RPMI8226 (cell line): ENCODE results near the gene PDE6B.

Source experiments
- DNase-seq: peaks from one replicate; pipeline ENCODE4 v3.0.0-alpha.2; 2015

PDE6B gene

DNA sequence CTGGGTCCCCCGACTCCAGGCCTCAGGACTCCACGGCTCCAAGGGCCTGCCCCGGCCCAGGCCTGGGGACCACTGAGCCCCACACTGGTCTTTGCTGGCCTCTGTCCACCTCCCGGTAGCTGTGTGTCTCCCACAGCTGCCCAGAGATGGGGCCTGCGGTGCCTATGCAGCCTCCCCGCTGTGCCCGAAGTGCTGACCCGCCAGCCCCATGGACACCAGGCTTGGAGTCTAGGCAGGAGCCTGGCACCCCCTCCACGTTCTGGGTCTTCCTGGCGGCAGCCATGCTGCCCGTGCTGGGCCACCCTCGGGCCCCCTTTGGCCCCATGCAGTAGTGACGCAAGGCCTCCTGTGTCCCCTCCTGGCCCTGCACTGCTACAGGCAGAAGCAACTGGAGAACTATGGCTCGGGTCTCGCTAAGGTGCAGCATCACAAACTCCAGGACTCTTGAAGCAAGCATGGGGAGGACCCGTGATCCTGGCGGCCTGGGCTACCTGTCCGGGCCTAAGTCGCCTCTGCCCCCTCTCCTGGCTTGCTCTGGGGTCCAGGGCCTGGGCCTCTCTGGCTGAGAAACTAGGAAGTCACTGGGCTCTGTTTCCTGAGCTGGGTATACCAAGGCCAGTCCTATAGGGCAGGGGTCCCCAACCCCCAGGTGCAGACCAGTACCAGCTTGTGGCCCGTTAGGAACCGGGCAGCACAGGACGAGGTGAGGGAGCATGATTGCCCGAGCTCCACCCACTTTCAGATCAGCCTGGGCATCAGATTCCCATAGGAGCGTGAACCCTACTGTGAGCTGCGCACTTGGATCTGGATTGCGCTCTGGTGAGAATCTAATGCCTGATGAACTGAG lies 49.9 kb downstream of the PDE6B start:
- peak; percentile 11 for DNase-seq

DNA sequence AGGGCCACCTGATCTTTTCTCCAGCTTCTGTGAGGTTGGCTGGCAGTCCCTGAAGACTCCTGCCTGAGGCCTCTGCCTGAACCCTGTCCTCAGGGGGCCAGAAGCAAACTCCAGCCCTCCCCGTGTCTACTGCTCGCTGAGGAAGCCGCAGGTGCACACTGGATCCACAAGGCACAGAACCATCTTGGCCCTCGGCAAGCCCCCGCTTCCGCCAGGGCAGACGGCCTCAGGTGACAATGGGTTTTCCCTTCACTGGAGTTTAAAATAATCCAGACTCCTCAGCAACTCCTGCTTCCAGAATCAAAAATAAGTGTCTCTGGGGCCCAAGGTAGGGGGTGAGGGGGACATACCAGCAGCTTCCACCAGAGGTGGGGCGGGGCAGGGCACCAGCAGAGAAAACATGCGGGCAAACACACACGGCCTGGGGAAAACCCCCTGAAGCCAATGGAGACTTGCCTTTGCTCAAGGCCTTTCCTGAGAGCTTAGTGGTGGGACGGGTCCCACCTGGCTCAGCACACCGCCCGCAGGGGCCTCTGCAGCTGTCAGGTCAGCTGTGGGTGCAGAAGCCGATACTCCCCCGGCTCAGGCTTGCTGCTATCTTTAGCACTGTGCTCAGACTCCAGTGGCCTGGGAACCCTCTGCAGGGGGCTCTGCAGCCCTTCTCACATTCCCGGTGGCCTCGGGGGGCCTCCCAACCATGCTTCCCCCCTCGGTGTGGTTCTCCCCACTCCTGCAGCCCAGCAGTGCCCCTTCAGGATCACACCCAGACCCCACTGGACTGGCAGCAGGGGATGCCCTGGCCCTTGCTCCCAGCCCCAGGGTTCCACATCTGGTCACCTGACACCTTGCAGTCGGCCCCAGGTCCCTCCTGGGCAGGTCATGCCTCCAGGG lies 50.9 kb downstream of the PDE6B start:
- DNase-seq, result no peak

DNA sequence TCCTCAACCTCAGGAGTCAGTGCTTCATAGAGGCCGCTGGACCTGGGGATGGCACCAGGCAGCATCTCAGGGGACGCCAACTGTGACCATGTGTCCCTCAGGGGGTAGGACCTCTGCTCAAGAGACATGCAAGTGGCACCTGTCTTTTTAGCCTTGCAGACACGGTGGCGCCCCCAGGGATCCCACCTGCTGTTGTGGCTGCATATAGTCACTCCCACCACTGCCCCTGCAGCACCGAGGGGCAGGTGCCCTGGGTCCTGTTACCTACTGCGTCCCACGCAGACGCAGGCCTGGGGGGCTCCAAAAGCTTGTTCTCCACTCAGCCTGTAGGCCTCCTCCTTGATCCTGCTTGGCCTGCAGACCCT lies 51.5 kb downstream of the PDE6B start:
- no peak for DNase-seq

DNA sequence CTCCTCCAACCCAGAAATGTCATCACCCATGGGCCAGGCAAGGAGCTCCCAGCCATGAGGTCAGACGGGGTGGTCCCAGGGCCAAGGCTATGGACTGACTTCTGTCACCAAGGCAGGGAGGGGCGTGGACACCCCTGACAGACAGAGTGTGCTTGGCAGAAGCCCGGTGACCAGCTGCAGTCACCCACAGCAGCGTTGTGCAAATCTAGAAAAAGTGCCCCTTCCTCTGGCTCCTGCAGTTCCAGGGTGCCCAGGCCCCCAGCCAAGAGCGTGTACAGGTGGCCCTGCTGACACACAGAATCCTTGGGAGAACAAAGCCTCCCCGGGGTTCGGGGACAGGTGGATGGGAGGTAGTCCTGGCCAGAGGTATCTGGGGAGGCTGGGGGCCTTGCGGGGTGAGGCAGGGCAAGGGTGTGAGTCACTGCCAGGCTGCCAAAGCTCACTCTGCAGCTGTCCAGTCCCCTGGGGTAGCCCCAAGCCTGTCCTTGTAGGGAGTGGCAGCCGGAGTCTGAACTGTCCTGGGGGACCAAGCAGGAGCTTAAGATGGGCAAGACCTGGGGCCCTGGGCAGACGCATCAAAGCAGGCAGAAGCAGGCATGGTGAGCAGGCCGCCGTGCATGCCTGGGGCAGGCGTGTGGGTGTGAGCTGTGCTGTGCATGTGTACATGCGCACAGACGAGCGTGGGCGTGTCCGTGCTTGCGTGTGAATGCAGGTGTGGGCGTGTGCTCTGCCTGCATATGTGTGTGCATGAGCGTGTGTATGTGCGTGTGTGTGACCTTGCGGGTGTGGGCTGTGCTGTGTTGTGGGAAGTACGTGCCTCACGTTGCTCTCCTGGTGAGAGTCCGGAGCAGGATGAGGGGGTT lies 52.3 kb downstream of the PDE6B start:
- peak; percentile 25 for DNase-seq

DNA sequence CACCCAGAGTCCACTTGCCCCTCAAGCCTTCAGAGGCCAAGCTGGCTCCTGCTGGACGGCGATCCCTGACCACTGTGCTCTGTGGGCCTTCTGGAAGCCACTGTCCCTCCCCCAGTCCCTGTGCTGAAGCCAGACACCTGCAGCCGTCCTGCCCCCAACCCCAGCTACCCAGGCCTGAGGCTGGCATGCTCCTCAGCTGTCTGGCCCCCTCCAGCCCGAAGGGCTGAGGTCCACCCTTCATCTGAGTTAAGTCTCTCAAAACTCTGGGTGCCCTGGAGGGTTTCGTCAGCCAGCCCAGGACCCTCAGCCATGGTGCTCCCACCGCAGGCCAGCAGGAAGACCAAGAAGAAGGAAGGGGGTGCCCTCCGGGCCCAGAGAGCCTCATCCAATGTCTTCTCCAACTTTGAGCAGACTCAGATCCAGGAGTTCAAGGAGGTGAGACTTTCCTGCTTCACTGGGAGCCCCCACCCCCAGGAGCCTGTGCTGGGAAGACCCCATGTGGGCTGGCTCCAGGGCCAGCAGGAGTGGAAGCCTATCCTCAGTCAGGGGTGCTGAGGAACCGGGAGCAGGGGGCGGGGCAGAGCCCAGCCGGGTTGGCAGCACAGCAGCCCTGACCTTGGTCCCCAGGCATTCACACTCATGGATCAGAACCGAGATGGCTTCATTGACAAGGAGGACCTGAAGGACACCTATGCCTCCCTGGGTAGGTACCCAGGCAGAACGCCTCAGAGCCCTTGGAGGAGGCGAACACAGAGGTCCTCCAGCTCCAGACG lies 53.1 kb downstream of the PDE6B start:
- DNase-seq, result no peak

DNA sequence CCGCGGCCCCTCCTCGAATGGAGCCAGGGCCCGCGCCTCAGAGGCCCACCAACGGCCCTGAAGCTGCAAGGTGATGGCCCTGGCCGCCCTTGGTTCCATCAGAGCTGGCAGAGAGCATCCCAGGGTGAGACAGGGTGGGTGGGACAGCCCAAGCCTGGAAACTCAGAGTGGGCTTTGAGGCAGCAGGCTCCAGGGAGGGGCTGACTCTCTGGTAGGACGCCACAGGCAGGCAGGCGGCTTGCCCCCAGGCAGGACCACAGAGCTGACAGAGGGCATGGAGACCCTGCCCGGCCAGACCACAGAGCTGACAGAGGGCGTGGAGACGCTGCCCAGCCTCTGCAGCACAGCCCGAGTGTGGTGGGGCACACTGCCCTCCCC lies 53.7 kb downstream of the PDE6B start:
- DNase-seq, result no peak

DNA sequence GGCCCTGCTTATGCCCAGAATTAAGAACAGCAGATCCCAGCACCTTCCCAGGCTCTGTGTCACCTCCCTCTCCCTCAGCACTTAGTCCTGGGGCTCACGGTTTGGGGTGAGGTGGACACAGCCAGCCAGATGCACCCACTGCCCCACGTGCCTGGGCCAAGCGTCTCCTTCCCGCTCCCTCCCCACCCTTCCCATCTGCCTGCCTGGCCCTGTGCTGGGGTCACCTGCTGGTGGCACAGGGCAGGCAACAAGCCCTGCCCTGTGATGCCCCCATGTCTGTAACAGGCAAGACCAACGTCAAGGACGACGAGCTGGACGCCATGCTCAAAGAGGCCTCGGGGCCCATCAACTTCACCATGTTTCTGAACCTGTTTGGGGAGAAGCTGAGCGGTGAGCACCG lies 54.3 kb downstream of the PDE6B start:
- DNase-seq, result no peak

DNA sequence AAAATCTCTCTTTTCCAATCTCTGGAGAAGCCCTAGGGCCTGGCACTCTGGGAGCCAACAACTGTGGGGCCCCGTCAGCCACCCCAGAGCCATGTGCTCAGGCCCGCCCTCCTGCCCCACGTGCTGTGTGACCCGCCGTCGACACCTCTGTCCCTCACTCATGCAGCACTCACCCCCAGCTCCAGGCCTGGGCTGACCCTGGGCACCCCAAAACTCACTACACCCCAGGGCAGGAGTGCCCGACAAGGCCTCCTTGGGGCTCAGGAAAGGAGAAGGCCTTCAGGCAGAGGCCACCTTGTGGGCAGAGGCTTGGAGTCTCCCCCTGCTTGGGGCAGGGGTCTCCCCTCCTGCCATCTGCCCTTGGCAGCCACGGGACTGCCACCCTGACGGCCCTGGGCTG lies 54.7 kb downstream of the PDE6B start:
- DNase-seq, result no peak

DNA sequence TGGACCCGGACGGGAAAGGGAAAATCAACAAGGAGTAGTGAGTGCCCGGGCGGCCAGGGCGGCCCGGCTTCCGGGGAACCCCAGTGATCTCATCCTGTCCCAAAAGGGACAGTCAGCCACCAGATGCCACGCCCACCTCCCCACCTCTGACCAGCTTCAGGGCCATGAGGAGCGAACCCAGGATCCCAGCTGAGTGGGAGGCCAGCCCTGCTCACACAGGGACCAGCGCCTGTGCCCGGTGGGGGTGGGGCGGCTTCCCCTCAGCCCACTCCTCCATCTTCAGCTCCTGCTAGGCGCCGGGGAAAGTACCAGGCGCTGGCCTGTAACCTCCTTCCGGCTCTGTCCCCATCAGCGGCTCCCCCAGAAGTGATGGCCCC lies 55.2 kb downstream of the PDE6B start:
- no peak for DNase-seq

DNA sequence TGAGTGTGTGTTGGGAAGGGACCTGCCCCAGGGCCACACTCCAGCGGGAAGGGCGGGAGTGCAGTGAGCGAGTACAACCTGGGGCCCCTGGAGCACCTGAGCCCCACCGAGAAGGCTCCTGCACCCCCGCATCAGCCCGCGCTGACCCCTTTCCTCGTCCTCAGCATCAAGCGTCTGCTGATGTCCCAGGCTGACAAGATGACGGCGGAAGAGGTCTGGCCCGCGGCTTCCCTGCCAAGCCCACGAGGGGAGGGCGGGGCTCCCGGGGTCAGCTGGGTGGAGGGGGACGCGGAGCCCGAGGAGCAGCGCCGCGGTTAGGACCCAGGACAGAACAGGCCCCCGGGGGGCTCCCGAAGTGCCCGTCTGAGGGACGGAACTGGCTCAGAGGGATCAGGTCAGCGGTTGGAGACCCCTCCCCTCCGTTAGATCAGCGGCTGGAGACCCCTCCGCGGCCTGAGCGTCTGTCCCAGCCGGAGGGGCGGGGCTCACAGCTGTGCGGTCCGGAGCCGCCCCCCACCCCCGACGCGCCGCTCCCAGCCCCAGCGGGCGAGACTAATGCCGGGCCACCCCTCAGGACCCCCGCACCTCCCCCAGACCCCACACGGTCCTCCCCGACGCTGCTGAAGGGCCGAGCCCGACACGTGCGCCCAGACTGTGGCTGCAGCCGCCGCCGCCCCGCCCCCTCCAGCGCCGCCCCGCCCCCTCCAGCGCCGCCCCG lies 55.7 kb downstream of the PDE6B start:
- no peak for DNase-seq

DNA sequence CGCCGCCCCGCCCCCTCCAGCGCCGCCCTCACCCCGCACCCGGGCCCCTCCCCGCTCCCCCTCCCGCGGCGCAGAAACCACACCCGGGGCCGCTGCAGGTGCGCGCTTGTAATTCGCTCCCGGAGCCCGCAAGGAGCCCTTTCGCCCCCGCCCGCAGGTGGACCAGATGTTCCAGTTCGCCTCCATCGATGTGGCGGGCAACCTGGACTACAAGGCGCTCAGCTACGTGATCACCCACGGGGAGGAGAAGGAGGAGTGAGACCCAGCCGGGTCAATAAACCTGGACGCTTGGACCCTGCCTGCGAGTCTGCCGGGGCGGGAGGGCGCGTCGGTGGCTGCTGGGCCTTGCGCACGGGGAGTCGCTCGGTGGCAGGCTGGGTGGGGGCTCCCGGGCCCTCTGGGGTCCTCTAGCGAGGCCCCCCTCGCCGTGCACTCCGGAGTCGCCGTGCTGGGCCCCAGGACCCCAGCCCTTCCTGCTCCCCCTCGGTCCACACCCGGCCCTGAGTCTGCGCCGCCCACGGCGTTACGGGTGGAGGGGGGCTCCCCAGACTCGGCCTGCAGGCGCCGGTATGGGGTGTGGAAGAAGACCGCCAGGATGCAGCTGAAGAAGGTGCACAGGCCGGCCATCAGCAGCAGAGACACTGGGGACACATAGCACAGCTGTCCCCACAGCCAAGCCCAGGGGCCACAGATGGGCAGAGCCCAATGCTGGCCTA lies 56.5 kb downstream of the PDE6B start:
- no peak for DNase-seq

DNA sequence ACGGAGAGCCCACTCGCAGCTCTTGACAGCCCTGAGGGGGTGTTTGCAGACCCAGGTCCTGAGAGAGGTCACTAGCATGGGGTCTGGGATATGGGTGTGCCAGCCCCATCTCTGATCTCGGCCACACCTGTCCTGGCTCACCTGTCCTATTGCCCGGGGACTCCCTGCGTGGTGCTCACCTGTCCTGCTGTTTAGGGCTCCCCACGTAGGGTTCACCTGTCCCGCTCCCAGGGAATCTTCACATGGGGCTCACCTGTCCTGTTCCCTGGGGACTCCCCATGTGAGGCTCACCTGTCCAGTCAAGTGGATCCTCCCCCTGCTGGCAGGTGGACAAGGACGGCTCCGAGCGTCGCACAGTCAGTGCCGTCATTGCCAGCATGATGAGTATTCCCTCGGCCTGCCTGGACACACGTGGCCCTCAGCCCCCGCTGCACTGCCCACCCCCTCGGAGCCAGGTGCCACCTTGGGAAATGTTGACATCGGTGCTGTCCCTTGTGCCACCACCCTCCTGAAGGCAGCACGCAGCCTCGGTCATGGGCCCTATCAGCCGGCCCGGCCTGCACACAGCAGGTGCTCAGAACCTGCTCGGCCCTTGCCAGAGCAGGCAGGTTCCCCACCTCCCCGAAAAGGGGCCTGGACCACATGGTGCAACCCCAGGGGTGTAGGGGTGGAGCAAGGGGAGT lies 57.3 kb downstream of the PDE6B start:
- DNase-seq, result no peak

DNA sequence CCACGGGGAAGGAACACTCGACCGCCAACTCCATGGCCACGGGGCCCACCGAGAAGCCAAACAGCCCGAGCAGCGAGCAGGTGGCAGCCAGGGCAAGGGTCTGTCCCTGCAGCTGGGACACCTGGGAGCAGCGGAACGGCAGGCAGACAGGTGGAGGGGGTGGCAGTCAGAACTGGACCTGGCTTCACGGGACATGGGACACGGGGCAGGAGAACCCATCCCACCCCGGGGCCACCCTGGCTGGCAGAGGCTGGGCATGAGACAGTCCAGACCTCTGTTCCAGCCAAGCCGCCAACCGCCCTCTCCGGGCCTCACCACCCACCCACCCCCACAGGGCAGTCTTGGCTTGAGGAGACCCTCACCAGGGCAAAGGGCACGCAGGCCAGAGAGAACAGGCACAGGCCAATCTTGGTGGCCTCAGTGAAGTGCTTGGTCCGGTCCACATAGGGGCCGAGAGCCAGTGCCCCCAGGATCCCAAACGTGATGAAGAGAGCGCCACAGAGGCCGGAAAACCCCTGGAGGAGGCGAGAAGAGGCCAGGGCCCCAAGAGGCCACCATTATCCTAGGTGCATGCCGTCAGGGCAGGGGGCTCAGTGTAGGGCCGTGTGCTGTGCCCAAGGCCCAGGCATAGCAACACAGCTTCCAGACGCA lies 58.0 kb downstream of the PDE6B start:
- no peak for DNase-seq

DNA sequence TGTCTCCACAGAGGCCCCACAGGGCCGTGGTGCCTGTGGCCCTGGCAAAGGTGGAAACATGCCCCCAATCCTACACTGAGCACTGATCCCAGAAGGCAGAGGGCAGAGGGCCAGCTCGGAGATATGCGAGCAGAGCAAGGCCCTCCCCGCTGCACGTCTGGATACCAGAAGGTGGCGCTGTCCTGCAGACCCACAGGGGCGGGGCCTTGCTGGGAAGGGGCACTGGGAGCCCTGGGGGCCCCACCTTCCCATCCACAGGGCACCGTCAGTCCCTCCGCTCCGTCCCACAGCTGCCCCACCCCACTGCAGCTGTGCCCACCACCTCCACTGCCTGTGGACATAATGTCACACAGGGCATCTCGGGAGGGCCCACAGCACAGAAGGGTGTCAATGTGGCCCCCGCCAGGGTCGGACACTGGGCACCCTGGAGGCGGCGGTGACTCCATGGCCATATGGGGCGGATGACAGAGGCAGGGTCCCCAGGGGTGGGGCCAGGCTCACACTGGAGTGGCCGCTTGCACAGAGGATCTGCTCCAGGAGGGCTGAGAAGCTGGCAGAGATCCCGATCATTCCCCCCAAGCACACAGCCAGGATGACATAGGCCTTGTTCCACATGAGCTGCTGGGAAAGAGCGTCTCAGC lies 58.7 kb downstream of the PDE6B start:
- DNase-seq, result peak; percentile 55

DNA sequence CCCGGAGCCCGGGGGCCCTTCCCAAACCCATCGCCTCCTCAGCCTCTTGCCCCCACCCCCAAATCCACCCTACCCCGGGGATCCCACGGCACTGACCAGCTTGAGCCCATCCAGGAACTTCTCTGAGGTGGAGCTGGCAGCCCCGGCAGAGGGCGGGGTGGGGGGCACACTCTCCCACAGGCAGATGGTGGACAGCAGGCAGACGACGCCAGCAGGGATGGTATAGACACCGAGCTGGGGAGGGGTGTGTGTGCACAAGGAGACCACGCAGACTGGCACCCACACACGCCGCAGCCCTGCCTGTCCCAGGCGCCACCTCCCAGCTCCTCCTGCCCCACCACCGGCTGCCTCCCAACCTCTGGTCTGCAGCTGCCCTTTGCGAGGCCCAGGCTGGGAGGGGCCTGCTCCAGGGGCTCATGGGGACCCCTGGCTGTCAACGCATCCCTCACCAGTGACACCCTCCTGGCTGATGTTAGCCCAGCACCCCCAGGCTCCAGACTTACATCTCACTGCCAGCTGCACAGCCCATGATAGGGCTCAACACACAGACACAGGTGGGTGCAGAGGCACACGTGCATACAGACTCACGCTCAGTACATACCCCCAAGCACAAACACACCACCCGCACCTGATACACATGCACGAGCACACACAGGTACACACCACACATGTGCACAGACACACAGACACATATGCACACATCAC lies 59.4 kb downstream of the PDE6B start:
- DNase-seq, result no peak

DNA sequence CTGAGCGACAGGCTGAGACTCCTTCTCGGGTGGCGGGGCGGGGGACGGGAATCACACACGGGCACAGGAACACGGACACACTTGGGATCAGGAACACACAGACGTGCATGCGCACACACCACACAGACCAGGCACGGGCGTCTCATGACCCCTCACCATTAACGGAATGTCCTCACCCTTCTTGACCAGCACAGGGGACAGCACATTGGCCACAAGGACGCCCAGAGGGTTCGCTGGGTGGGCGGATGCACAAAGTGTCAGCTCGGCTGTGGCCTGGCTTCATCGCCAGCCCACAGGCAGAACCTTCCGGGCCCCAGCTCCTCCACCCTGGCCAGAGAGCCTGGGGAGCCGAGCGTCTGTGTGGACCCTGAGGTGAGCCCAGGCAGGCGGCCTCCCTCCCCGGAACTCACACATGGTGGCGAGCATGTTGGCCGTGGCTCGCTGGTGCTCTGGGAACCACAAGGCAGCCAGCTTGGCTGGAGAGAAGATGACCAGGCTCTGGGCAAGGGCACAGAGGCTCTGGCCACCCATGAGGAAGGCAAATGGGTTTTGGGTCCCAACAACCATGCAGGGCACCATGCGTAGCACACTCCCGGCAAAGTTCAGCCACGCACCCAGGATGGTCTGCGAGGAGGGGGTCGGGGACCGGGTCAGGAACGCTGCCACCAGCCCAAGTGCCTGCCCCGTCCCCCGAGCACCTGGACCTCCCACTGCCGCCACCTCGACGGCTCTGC lies 60.5 kb downstream of the PDE6B start:
- no peak for DNase-seq

DNA sequence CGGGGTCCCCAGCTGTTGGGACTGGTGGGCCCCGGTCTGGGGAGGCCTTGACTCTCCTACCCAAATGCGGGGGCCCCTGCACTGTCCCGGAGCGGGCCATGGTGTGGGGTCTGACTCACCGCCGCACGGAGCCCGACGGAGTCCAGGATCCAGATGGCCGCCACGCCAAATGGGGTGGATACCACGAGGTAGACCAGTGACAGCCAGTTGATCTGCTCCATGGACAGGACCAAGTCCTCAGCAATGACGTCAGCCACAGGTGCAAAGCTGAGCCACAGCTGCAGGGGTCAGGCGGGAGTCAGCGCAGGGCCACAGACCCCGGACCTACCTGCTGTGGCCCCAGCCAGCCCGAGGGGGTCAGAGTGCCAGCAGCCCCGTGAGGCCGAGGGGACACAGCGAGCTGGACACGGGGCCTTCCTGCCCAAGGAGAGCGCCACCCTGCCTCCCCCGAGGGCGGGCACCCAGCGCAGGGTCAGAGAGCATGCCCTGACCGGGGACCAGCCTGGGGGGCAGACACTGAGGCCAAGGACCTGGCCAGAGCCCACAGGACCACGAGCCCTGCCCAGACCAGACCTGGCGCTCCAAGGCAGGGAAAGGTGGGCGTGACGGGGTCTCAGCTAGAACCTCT lies 61.2 kb downstream of the PDE6B start:
- DNase-seq, result peak; percentile 25
